GM12878 (cell line): ENCODE measurements around the gene VWA8. TPM values are rescaled to one million over a fixed set of nuclear protein-coding genes. Genes with fewer than 3 reads are reported as not detected.
"Not testable (repeated sequence)": the region's sequence is repeated elsewhere in the genome, so short reads cannot be mapped to it uniquely, and the experiment has no call there.

ENCODE experiments used
- ATAC-seq: fragments of 200-7000 bp; cut with Tn5 transposase; 3 replicates; pipeline ENCODE4 v1.9.1; 2020; ENCODE audit warnings: mild to moderate bottlenecking, moderate library complexity
- BruUV-seq: library from RNA; stranded (reverse); fragments of 400-500 nt; replicated peaks from 2 replicates; lab custom pipeline; 2021; lab: Mats Ljungman, UMichigan
- CTCF ChIA-PET: fragments of 300-600 bp; sonication (Branson Sonifier 250); formaldehyde crosslinking; extraction: SDS; loops from one replicate; lab custom pipeline; 2021; ENCODE audit warnings: inconsistent platforms; lab: Yijun Ruan, JAX
- POLR2A ChIA-PET: fragments of 350-600 bp; formaldehyde crosslinking; extraction: SDS; loops from one replicate; lab custom pipeline; 2021; ENCODE audit warnings: inconsistent platforms; lab: Charles Lee
- RAD21 ChIA-PET: fragments of 300-600 bp; sonication (Branson Sonifier 250); formaldehyde crosslinking; loops from one replicate; lab custom pipeline; 2023; ENCODE audit warnings: antibody characterized with exemption; ENCODE audit not compliant: unreplicated experiment; lab: Charles Lee
- SMC1A ChIA-PET: fragments of 300-600 bp; sonication (Branson Sonifier 250); formaldehyde crosslinking; loops from one replicate; lab custom pipeline; 2023; ENCODE audit not compliant: unreplicated experiment, uncharacterized antibody; lab: Charles Lee
- DNase-seq: peaks from one replicate; pipeline ENCODE4 v3.0.0-alpha.2; 2011; ENCODE audit warnings: low read depth, low spot score
- FAIRE-seq: peaks from 3 replicates; lab custom pipeline; 2011; peaks lifted over from hg19 to GRCh38; lab: Jason Lieb, UNC
- H2AFZ ChIP-seq: 2 replicates; pipeline ENCODE4 v1.6.0; 2011; ENCODE audit warnings: low read depth, low read length, control low read depth; ENCODE audit not compliant: control insufficient read depth
- H3K27ac ChIP-seq: 2 replicates; pipeline ENCODE4 v1.5.1; 2011; ENCODE audit warnings: control low read depth; ENCODE audit not compliant: control insufficient read depth, insufficient read depth
- H3K27me3 ChIP-seq, 2 experiments: replicated peaks in 1 of 2; 2 replicates each; pipeline versions ENCODE4 v1.6.0 to v1.6.1; 2011; ENCODE audit warnings: low read length in 1 of 2; ENCODE audit not compliant: control insufficient read depth in 2 of 2, insufficient read depth in 2 of 2
- H3K36me3 ChIP-seq, 2 experiments: 2 replicates each; pipeline ENCODE4 v1.5.1; 2011; ENCODE audit warnings: low read length in 1 of 2; ENCODE audit not compliant: control insufficient read depth in 2 of 2, insufficient read depth in 2 of 2
- H3K4me1 ChIP-seq: 2 replicates; pipeline ENCODE4 v1.6.1; 2011; ENCODE audit warnings: mild to moderate bottlenecking, low read length, moderate library complexity, mixed read lengths; ENCODE audit not compliant: control insufficient read depth, insufficient read depth
- H3K4me2 ChIP-seq: 2 replicates; pipeline ENCODE4 v1.6.0; 2011; ENCODE audit warnings: control low read depth; ENCODE audit not compliant: control insufficient read depth, insufficient read depth
- H3K4me3 ChIP-seq: fragments of 200-600 bp; sonication (generic); 2 replicates; pipeline ENCODE4 v1.5.1; 2016
- H3K79me2 ChIP-seq: 2 replicates; pipeline ENCODE4 v1.6.0; 2011; ENCODE audit warnings: low read length; ENCODE audit not compliant: control insufficient read depth, insufficient read depth
- H3K9ac ChIP-seq: 2 replicates; pipeline ENCODE4 v1.8.0; 2011; ENCODE audit warnings: low read length, control low read depth, mixed read lengths; ENCODE audit not compliant: control insufficient read depth, insufficient read depth
- H3K9me3 ChIP-seq: replicated peaks from 3 replicates; pipeline ENCODE4 v1.5.1; 2011; ENCODE audit warnings: mild to moderate bottlenecking, low read length; ENCODE audit not compliant: control insufficient read depth, insufficient read depth
- H4K20me1 ChIP-seq: 2 replicates; pipeline ENCODE4 v1.6.0; 2011; ENCODE audit not compliant: control insufficient read depth, insufficient read depth
- ATF7 ChIP-seq: fragments of 450-650 bp; IDR thresholded peaks from 2 replicates; pipeline ENCODE4 v1.6.1; 2016; ENCODE audit warnings: low read depth, mild to moderate bottlenecking
- HDAC6 ChIP-seq: fragments of 200-600 bp; sonication (generic); IDR thresholded peaks from one replicate; pipeline ENCODE4 v1.8.0; 2017; ENCODE audit warnings: antibody characterized with exemption; ENCODE audit not compliant: unreplicated experiment
- MEF2B ChIP-seq: fragments of 450-650 bp; IDR thresholded peaks from 2 replicates; pipeline ENCODE4 v1.6.1; 2018; ENCODE audit warnings: mild to moderate bottlenecking, moderate library complexity; ENCODE audit not compliant: partially characterized antibody, poor library complexity, severe bottlenecking
- NFXL1 ChIP-seq: fragments of 450-650 bp; IDR thresholded peaks from 2 replicates; pipeline ENCODE4 v1.6.1; 2017; ENCODE audit warnings: antibody characterized with exemption, mild to moderate bottlenecking, borderline replicate concordance
- NFYB ChIP-seq: IDR thresholded peaks from 2 replicates; pipeline ENCODE4 v1.6.1; 2011; ENCODE audit warnings: low read depth, mild to moderate bottlenecking, low read length, improper control_type of control experiment, moderate library complexity; ENCODE audit not compliant: insufficient read depth
- SPI1 ChIP-seq: IDR thresholded peaks from 2 replicates; pipeline ENCODE4 v1.6.1; 2011; ENCODE audit warnings: low read depth, mild to moderate bottlenecking, low read length, moderate library complexity, borderline replicate concordance; ENCODE audit not compliant: insufficient read depth
- TARDBP ChIP-seq: IDR thresholded peaks from 2 replicates; pipeline ENCODE4 v1.6.1; 2016; ENCODE audit warnings: borderline replicate concordance
- WGBS: methylation state at CpG from one replicate; pipeline ENCODE4 v1.1.6; 2016; ENCODE audit warnings: low lambda C conversion rate; ENCODE audit not compliant: insufficient replicate concordance, insufficient coverage; ENCODE audit errors: missing lambda C conversion rate; 5-methylcytosine and 5-hydroxymethylcytosine counted together
- in situ Hi-C: fragments of 300-500 bp; cut with MboI; formaldehyde crosslinking; loops from 9 replicates; pipeline ENCODE4 v1.14.3; 2018; ENCODE audit warnings: mixed read lengths
- intact Hi-C: fragments of 100-400 bp; cut with micrococcal nuclease; formaldehyde crosslinking; loops from one replicate; pipeline ENCODE4 v1.14.2; 2022; ENCODE audit not compliant: unreplicated experiment
- polyA plus RNA-seq, 11 experiments: library from polyadenylated mRNA; depleted of rRNA in 4 of 11; unstranded in 6 of 11; stranded (reverse) in 5 of 11; fragments of >200 nt; fragmentation: Nextera tagmentation in 4 of 11; fragmentation: Illumina TruSeq in 1 of 11; extraction: Ambion mirVana in 4 of 11; extraction: Trizol in 1 of 11; gene quantifications; 1 replicate in 1 of 11; 2 replicates in 10 of 11; pipeline versions ENCODE4 v1.2.1 to v1.2.3, GENCODE V29; 2011 to 2016; ENCODE audit warnings: inconsistent platforms in 2 of 11, missing spikeins in 2 of 11, low read depth in 1 of 11
- total RNA-seq, 4 experiments: library from RNA; depleted of rRNA in 3 of 4; stranded (reverse); fragments of >200 nt in 3 of 4; fragmentation: Illumina TruSeq in 1 of 4; extraction: Trizol in 1 of 4; gene quantifications; 2 replicates each; pipeline versions ENCODE4 v1.2.1 to v1.2.3, GENCODE V29; 2013 to 2021

The VWA8 gene
- total and polyA plus RNA-seq, 10 of the 15 experiments (the other 5 are each of a cell fraction or from before 2014, with no cell fraction given), result 3.0 to 21.8 (median 13.5) TPM

DNA sequence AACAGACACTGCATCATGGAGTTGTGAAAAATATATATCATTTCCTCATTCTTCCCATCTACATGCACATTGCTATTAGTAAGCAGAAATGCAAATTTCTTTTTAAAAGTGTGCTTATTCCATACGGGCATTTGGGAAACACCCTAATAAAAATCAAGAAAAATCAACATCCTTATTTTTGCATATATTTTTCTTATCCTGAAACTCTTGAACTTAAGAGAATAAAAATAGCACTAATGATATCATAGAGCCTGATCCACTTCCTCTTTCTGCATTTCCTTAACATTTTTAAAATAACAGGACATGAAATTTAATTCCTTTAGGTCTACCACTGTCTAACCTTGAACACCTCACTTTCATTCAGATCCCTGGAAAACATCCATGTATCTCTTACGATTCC, 123.3 kb downstream of the VWA8 start:
- ChIA-PET CTCF (interaction anchor here (1.6 kb wide), 1 partner anchor 170 kb away, joined by 5 read pairs; no protein-coding TSS in a partner anchor), POLR2A (interaction anchor here (0.8 to 1.3 kb wide), 2 partner anchors 26 to 124 kb away, joined by 3 read pairs; no protein-coding TSS in a partner anchor), SMC1A (interaction anchor here (1.4 to 2.6 kb wide), 5 partner anchors 12 to 170 kb away, joined by 4 to 8 read pairs (median 5); no protein-coding TSS in a partner anchor), RAD21 (no interaction called here)
- H3K79me2 ChIP-seq, result no peaks in the 10 kb centered on the region
- no peak overlapping the region for H3K4me3 ChIP-seq
- no peaks in the 10 kb centered on the region for H3K27me3 ChIP-seq
- no TSS peak for BruUV-seq
- no peak for DNase-seq
- peak; percentile 41; the same call in 1 of the 3 replicates for ATAC-seq
- H3K9ac ChIP-seq, result no peak overlapping the region
- WGBS, result 48% methylated on average over 2 of the region's 2 CpGs
- FAIRE-seq, result no peak
- no peaks in the 10 kb centered on the region for H4K20me1 ChIP-seq
- intact Hi-C loops, result no loop called here
- H2AFZ ChIP-seq, result no peak overlapping the region
- no peaks in the 10 kb centered on the region; the same call in 1 of the 2 replicates for H3K4me1 ChIP-seq
- H3K27ac ChIP-seq, result no peak overlapping the region
- H3K9me3 ChIP-seq, result no peaks in the 10 kb centered on the region; the same call in 1 of the 3 replicates
- TF ChIP-seq NFYB, result no peak
- no peak for TF ChIP-seq TARDBP
- TF ChIP-seq ATF7, result peak; percentile 53; the same call in 1 of the 2 replicates
- TF ChIP-seq MEF2B, result peak; percentile 36
- TF ChIP-seq SPI1, result peak; percentile 81; the same call in 1 of the 2 replicates
- peaks cover 0 to 5% of the 10 kb centered on the region in 2 experiments; a peak in 2 of 4 replicates for H3K36me3 ChIP-seq
- no peak overlapping the region for H3K4me2 ChIP-seq
- in situ Hi-C loops, result no loop called here

DNA sequence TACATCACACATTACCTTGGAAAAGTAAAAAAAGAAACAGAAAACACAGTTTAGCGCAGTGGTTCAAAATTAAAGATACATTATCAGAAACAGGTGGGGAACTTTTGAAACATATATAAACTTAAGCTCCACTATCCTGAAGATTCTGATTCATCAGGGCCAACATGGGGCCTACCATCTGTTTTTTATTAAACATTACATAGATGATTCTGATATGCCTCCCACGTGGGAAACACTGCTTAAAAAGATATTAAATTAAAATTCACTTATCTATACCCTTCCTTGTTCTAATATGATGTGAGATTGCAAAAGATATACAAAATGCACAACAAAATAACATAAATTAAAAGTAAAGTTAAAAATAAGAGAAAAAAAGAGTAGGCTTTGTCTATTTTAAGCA, 125.0 kb downstream of the VWA8 start:
- ATAC-seq, result no peak
- Histone ChIP-seq H2AFZ (no peak overlapping the region), H3K27me3 (no peaks in the 10 kb centered on the region), H3K4me1 (no peaks in the 10 kb centered on the region; the same call in 1 of the 2 replicates), H3K27ac (no peak overlapping the region), H3K9me3 (no peaks in the 10 kb centered on the region; the same call in 1 of the 3 replicates), H4K20me1 (no peaks in the 10 kb centered on the region), H3K9ac (no peak overlapping the region), H3K4me2 (no peak overlapping the region), H3K4me3 (no peak overlapping the region), H3K79me2 (no peaks in the 10 kb centered on the region), H3K36me3 (peaks cover 0 to 5% of the 10 kb centered on the region in 2 experiments; a peak in 3 of 4 replicates)
- intact Hi-C loops, result no loop called here
- FAIRE-seq, result no peak
- no TSS peak for BruUV-seq
- RAD21 ChIA-PET, result interaction anchor here (1.4 kb wide), 1 partner anchor 19 kb away, joined by 3 read pairs; no protein-coding TSS in a partner anchor
- 98% methylated on average over 2 of the region's 2 CpGs for WGBS
- in situ Hi-C loops, result no loop called here
- POLR2A ChIA-PET, result no interaction called here
- DNase-seq, result no peak
- no peak for TF ChIP-seq HDAC6
- no peak for TF ChIP-seq NFXL1
- CTCF ChIA-PET, result interaction anchor here (1.2 to 1.6 kb wide), 3 partner anchors 11 to 32 kb away, joined by 3 to 6 read pairs (median 4); no protein-coding TSS in a partner anchor
- SMC1A ChIA-PET, result interaction anchor here (0.9 to 2.6 kb wide), 4 partner anchors 11 to 297 kb away, joined by 3 to 8 read pairs (median 6); no protein-coding TSS in a partner anchor

DNA sequence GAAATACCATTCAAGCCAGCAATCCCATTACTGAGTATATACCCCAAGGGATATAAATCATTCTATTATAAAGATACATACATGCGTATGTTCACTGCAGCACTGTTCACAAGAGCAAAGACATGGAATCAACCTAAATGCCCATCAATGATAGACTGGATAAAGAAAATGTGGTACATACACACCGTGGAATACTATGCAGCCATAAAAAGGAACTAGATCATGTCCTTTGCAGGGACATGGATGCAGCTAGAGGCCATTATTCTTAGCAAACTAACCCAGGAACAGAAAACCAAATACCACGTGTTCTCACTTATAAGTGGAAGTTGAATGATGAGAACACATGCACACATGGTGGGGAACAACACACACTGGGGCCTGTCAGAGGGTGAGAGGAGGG, 126.2 kb downstream of the VWA8 start:
- H4K20me1 ChIP-seq, H3K79me2 ChIP-seq, intact Hi-C loops, H3K27ac ChIP-seq, DNase-seq, BruUV-seq, RAD21 ChIA-PET, H3K4me1 ChIP-seq, H3K9ac ChIP-seq, H3K27me3 ChIP-seq, ATAC-seq, H3K9me3 ChIP-seq, H3K4me3 ChIP-seq, FAIRE-seq, SMC1A ChIA-PET, in situ Hi-C loops, H3K36me3 ChIP-seq, H3K4me2 ChIP-seq, H2AFZ ChIP-seq, POLR2A ChIA-PET: not testable (repeated sequence)
- 98% methylated on average over 3 of the region's 3 CpGs for whole genome bisulfite sequencing
- CTCF ChIA-PET, result interaction anchor here (1.6 kb wide), 1 partner anchor 9 kb away, joined by 6 read pairs; no protein-coding TSS in a partner anchor
